Colonic mucosa (tissue), 4 donors: ENCODE data around the gene LAMC2. TPM values are rescaled to one million over a fixed set of nuclear protein-coding genes. Genes with fewer than 3 reads are reported as not detected.

Source experiments
- DNase-seq: peaks from one replicate; pipeline ENCODE4 v3.0.0-alpha.2; 2020
- H3K27ac ChIP-seq: fragments of 200-600 bp; one replicate; pipeline ENCODE4 v1.8.0; 2021
- H3K27me3 ChIP-seq: fragments of 200-600 bp; one replicate; pipeline ENCODE4 v1.8.0; 2021
- H3K36me3 ChIP-seq: fragments of 200-600 bp; one replicate; pipeline ENCODE4 v1.8.0; 2021
- H3K4me1 ChIP-seq: fragments of 200-600 bp; one replicate; pipeline ENCODE4 v1.8.0; 2021; ENCODE audit warnings: mild to moderate bottlenecking
- H3K4me3 ChIP-seq: fragments of 200-600 bp; one replicate; pipeline ENCODE4 v1.8.0; 2021
- H3K9ac ChIP-seq, 2 donors: one replicate each; pipeline ENCODE4 v1.7.0; 2013; ENCODE audit warnings: control low read depth in 2 of 2, low read depth in 2 of 2, low read length in 2 of 2
- H3K9me3 ChIP-seq: fragments of 200-600 bp; one replicate; pipeline ENCODE4 v1.8.0; 2021
- CTCF ChIP-seq: fragments of 200-600 bp; IDR thresholded peaks from one replicate; pipeline ENCODE4 v1.8.0; 2022; ENCODE audit warnings: antibody characterized with exemption, mild to moderate bottlenecking
- intact Hi-C: fragments of 100-400 bp; cut with DNase I; formaldehyde crosslinking; loops from one replicate; pipeline ENCODE4 v1.14.1; 2022
- total RNA-seq, 2 donors: library from RNA; stranded (reverse); fragmentation: NEBNext Ultra II Directional in 1 of 2; extraction: Animal tissue kit (Norgen Biotek cat#: 25700) in 1 of 2; gene quantifications; one replicate each; pipeline ENCODE4 v1.2.1, GENCODE V29; 2021
- donor health status: healthy.
- donor health status: DM: no; HTN: no; CAD: no.
- donor health status: DM: no; HTN: no; CAD: no.

LAMC2 gene
- total RNA-seq = 10 to 100 TPM; 25.3 to 27.7 TPM

DNA sequence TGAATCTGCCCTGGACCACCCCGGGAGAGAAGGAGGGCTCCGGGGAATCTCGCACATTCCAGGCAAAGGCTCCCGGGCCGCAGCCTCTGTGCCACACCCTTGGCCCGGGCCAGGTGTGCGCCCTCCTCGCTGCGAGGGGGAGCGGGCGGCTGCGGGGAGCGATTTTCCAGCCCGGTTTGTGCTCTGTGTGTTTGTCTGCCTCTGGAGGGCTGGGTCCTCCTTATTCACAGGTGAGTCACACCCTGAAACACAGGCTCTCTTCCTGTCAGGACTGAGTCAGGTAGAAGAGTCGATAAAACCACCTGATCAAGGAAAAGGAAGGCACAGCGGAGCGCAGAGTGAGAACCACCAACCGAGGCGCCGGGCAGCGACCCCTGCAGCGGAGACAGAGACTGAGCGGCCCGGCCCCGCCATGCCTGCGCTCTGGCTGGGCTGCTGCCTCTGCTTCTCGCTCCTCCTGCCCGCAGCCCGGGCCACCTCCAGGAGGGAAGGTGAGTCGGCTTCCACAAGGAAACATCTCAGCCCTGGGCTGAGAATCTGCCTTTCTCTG is at the start of gene LAMC2:
TSS of gene LAMC2 (plus strand) at position 324 of the 550 bp plus-strand sequence. CDS start at position 413, 89 bp downstream.
- TF ChIP-seq CTCF = no peak
- intact Hi-C loops = no loop called here
- H3K9ac ChIP-seq = peak within 1 kb of the TSS; percentile 58 to 73

GRCh38 chr1:183137782-183138181 is 48.3 kb upstream of the LAMC2 start:
- Histone ChIP-seq H3K27me3 (no peaks in the 10 kb centered on the region), H3K9me3 (no peaks in the 10 kb centered on the region), H3K27ac (no peak overlapping the region), H3K4me3 (no peak overlapping the region), H3K4me1 (peaks cover 5% of the 10 kb centered on the region), H3K36me3 (no peaks in the 10 kb centered on the region), H3K9ac (no peak overlapping the region)
- no peak for DNase-seq
- intact Hi-C loops = no loop called here
- TF ChIP-seq CTCF = no peak

More for the DNA sequence above, at the start of gene LAMC2:
- no peaks in the 10 kb centered on the region for H3K4me1 ChIP-seq
- H3K36me3 ChIP-seq = no peaks in the 10 kb centered on the region
- peak; percentile 73 for DNase-seq
- H3K9me3 ChIP-seq = no peaks in the 10 kb centered on the region
- H3K27ac ChIP-seq = peak within 1 kb of the TSS; percentile 92
- peak within 1 kb of the TSS; percentile 37 for H3K4me3 ChIP-seq
- no peaks in the 10 kb centered on the region for H3K27me3 ChIP-seq

GRCh38 chr1:183138301-183138700 is 47.8 kb upstream of the LAMC2 start:
- Histone ChIP-seq H3K27ac (no peak overlapping the region), H3K36me3 (no peaks in the 10 kb centered on the region), H3K9ac (no peak overlapping the region), H3K27me3 (no peaks in the 10 kb centered on the region), H3K9me3 (no peaks in the 10 kb centered on the region), H3K4me3 (no peak overlapping the region), H3K4me1 (peaks cover 5% of the 10 kb centered on the region)
- TF ChIP-seq CTCF = no peak
- DNase-seq = no peak
- intact Hi-C loops = no loop called here

DNA sequence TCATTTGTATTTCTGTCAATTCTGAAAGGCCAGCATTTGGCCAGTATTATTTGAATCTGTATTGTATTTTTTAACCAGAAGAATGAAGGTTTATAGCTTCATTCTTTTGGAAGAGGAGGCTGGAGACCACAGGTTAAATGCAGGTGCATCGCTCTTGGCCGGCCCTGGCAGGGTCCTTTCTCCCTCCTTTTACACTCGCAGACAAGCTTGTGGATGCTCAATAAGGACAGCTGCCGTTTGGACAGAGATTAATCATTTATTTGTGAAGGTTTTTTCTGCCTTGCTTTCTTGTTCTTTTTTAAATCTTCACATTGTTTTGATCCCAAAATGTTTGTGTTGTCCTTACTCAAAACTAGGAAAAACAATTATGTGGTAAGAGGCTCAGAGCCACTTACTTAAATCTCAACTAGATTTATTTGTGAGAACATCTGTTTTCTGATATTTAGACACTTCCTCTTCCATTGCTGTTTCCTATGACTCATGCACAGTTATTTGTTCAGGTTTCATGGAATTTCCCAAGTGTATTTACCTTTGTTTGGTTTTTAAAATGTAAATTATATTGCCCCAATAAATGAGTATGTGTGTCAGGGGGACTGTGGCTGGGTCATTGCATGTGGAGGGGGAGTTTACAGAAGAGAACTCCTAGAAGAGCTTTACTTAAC is 46.7 kb upstream of the LAMC2 start:
- Histone ChIP-seq H3K4me1 (peaks cover 5% of the 10 kb centered on the region), H3K9ac (no peak overlapping the region), H3K4me3 (no peak overlapping the region), H3K27ac (peak overlapping the region; percentile 19), H3K36me3 (no peaks in the 10 kb centered on the region), H3K9me3 (no peaks in the 10 kb centered on the region), H3K27me3 (no peaks in the 10 kb centered on the region)
- TF ChIP-seq CTCF = no peak
- DNase-seq = no peak
- intact Hi-C loops = no loop called here

- Histone ChIP-seq H3K9ac (no peak overlapping the region), H3K27ac (peak overlapping the region; percentile 23), H3K27me3 (no peaks in the 10 kb centered on the region), H3K9me3 (no peaks in the 10 kb centered on the region), H3K36me3 (no peaks in the 10 kb centered on the region), H3K4me1 (peaks cover 5% of the 10 kb centered on the region), H3K4me3 (no peak overlapping the region)
- DNase-seq = no peak
- intact Hi-C loops = no loop called here
- no peak for TF ChIP-seq CTCF
Observed at GRCh38 chr1:183140633-183141032, 45.4 kb upstream of the LAMC2 start.
